Peyer's patch (tissue), 4 donors: ENCODE data around the gene C20orf141.

Experiments used
- CTCF ChIP-seq, 6 experiments: fragments of 450-650 bp in 4 of 6; fragments of 200-600 bp in 2 of 6; sonication (generic) in 1 of 6; IDR thresholded peaks; one replicate each; pipeline ENCODE4 v1.5.1; 2017 to 2019; ENCODE audit warnings: antibody characterized with exemption in 6 of 6, mild to moderate bottlenecking in 3 of 6, moderate library complexity in 1 of 6
- POLR2A ChIP-seq, 2 donors: fragments of 450-650 bp; IDR thresholded peaks; one replicate each; pipeline ENCODE4 v1.5.1; 2017; ENCODE audit warnings: antibody characterized with exemption in 2 of 2, mild to moderate bottlenecking in 2 of 2, moderate library complexity in 2 of 2

GRCh38 chr20:2794866-2795447 is 19.8 kb upstream of the C20orf141 start:
- TF ChIP-seq CTCF (IDR thresholded peaks at IDR 0.05), result no peak
- no peak for TF ChIP-seq POLR2A (IDR thresholded peaks at IDR 0.05)
